OCI-LY3 (cell line): ENCODE measurements around the gene XYLB.

Experiments
- H2AFZ ChIP-seq: fragments of 200-600, 300-600 bp; shearing (Covaris generic); 2 replicates; pipeline ENCODE4 v1.6.0; 2014; ENCODE audit warnings: antibody characterized with exemption, low read depth, low read length
- H3K27ac ChIP-seq: fragments of 200-600, 300-600 bp; sonication (generic); 2 replicates; pipeline ENCODE4 v1.5.1; 2014; ENCODE audit warnings: mild to moderate bottlenecking, low read length, moderate library complexity, mixed read lengths
- H3K27me3 ChIP-seq: fragments of 200-600, 300-600 bp; sonication (generic); 2 replicates; pipeline ENCODE4 v1.6.1; 2014; ENCODE audit warnings: low read depth, low read length, mixed read lengths
- H3K36me3 ChIP-seq: fragments of 200-600, 300-600 bp; sonication (generic); replicated peaks from 2 replicates; pipeline ENCODE3; 2014; ENCODE audit warnings: low read depth, low read length, mixed read lengths
- H3K4me1 ChIP-seq: fragments of 300-600, 200-600 bp; sonication (generic); 2 replicates; pipeline ENCODE4 v1.6.1; 2014; ENCODE audit warnings: low read length, mixed read lengths
- H3K4me2 ChIP-seq: fragments of 200-600, 300-600 bp; sonication (generic); 2 replicates; pipeline ENCODE4 v1.6.1; 2014; ENCODE audit warnings: low read length, mixed read lengths
- H3K4me3 ChIP-seq: fragments of 300-600, 200-600 bp; sonication (generic); 2 replicates; pipeline ENCODE4 v1.5.1; 2014; ENCODE audit warnings: antibody characterized with exemption, mild to moderate bottlenecking, low read length, moderate library complexity
- H3K79me2 ChIP-seq: fragments of 300-600, 200-600 bp; shearing (Covaris generic); 2 replicates; pipeline ENCODE4 v1.6.1; 2014; ENCODE audit warnings: mild to moderate bottlenecking, low read length, mixed read lengths
- H3K9ac ChIP-seq: fragments of 300-600, 200-600 bp; shearing (Covaris generic); 2 replicates; pipeline ENCODE4 v1.6.0; 2014; ENCODE audit warnings: mild to moderate bottlenecking, low read length, moderate library complexity
- H3K9me3 ChIP-seq: fragments of 200-600, 300-600 bp; shearing (Covaris generic); 2 replicates; pipeline ENCODE4 v1.6.1; 2014; ENCODE audit warnings: low read length, mixed read lengths; ENCODE audit not compliant: insufficient read depth
- H4K20me1 ChIP-seq: fragments of 200-600, 300-600 bp; sonication (generic); 2 replicates; pipeline ENCODE4 v1.6.1; 2016; ENCODE audit warnings: low read length, mixed read lengths; ENCODE audit not compliant: insufficient read depth
- CTCF ChIP-seq: fragments of 200-600, 300-600 bp; sonication (generic); IDR thresholded peaks from 2 replicates; pipeline ENCODE4 v1.5.1; 2014; ENCODE audit warnings: antibody characterized with exemption, low read length, low read depth
- EZH2phosphoT487 ChIP-seq: fragments of 200-600 bp; shearing (Covaris generic); IDR thresholded peaks from 2 replicates; pipeline ENCODE4 v1.6.1; 2018; ENCODE audit warnings: antibody characterized with exemption, mixed run types, low read depth

Gene XYLB

GRCh38 chr3:38323060-38323459, 23.5 kb upstream of the XYLB start:
- H2AFZ ChIP-seq: no peak overlapping the region
- H3K79me2 ChIP-seq: no peaks in the 10 kb centered on the region
- no peaks in the 10 kb centered on the region for H3K36me3 ChIP-seq
- H3K4me1 ChIP-seq: no peaks in the 10 kb centered on the region
- H3K9me3 ChIP-seq: peaks cover 4% of the 10 kb centered on the region; the same call in 1 of the 2 replicates
- H3K27ac ChIP-seq: no peak overlapping the region
- peaks cover 15% of the 10 kb centered on the region; the same call in 1 of the 2 replicates for H3K27me3 ChIP-seq
- no peak overlapping the region for H3K9ac ChIP-seq
- TF ChIP-seq EZH2phosphoT487: no peak
- no peak for TF ChIP-seq CTCF
- no peak overlapping the region for H3K4me2 ChIP-seq
- no peaks in the 10 kb centered on the region for H4K20me1 ChIP-seq
- no peak overlapping the region for H3K4me3 ChIP-seq

- Histone ChIP-seq H3K27me3 (peaks cover 15% of the 10 kb centered on the region; the same call in 1 of the 2 replicates), H3K4me2 (no peak overlapping the region), H4K20me1 (no peaks in the 10 kb centered on the region), H3K79me2 (no peaks in the 10 kb centered on the region), H3K36me3 (no peaks in the 10 kb centered on the region), H3K9ac (no peak overlapping the region), H3K4me1 (no peaks in the 10 kb centered on the region), H3K4me3 (no peak overlapping the region), H3K9me3 (peaks cover 4% of the 10 kb centered on the region; the same call in 1 of the 2 replicates), H2AFZ (no peak overlapping the region), H3K27ac (no peak overlapping the region)
- TF ChIP-seq EZH2phosphoT487: no peak
- TF ChIP-seq CTCF: no peak
Observed at GRCh38 chr3:38325256-38325655, 21.3 kb upstream of the XYLB start.

GRCh38 chr3:38327335-38328009, 19.1 kb upstream of the XYLB start:
- Histone ChIP-seq H3K4me2 (no peak overlapping the region), H3K36me3 (no peaks in the 10 kb centered on the region), H3K79me2 (no peaks in the 10 kb centered on the region), H3K27me3 (peaks cover 15% of the 10 kb centered on the region; the same call in 1 of the 2 replicates), H3K4me3 (no peak overlapping the region), H3K4me1 (no peaks in the 10 kb centered on the region), H3K9me3 (peaks cover 4% of the 10 kb centered on the region; the same call in 1 of the 2 replicates), H3K9ac (no peak overlapping the region), H3K27ac (no peak overlapping the region), H4K20me1 (no peaks in the 10 kb centered on the region), H2AFZ (no peak overlapping the region)
- TF ChIP-seq EZH2phosphoT487: no peak
- no peak for TF ChIP-seq CTCF

- Histone ChIP-seq H3K27me3 (peaks cover 18% of the 10 kb centered on the region; the same call in 1 of the 2 replicates), H3K4me2 (no peak overlapping the region), H4K20me1 (no peaks in the 10 kb centered on the region), H2AFZ (no peak overlapping the region), H3K36me3 (no peaks in the 10 kb centered on the region), H3K9me3 (peaks cover 4% of the 10 kb centered on the region; the same call in 1 of the 2 replicates), H3K4me3 (no peak overlapping the region), H3K9ac (no peak overlapping the region), H3K79me2 (no peaks in the 10 kb centered on the region), H3K27ac (no peak overlapping the region), H3K4me1 (no peaks in the 10 kb centered on the region)
- no peak for TF ChIP-seq CTCF
- no peak for TF ChIP-seq EZH2phosphoT487
Observed at GRCh38 chr3:38331257-38332022, 15.1 kb upstream of the XYLB start.
